OCI-LY3 (cell line): ENCODE results near the gene PPP4R3A.

Source experiments
- H2AFZ ChIP-seq: fragments of 200-600, 300-600 bp; shearing (Covaris generic); 2 replicates; pipeline ENCODE4 v1.6.0; 2014; ENCODE audit warnings: antibody characterized with exemption, low read depth, low read length
- H3K27ac ChIP-seq: fragments of 200-600, 300-600 bp; sonication (generic); 2 replicates; pipeline ENCODE4 v1.5.1; 2014; ENCODE audit warnings: mild to moderate bottlenecking, low read length, moderate library complexity, mixed read lengths
- H3K27me3 ChIP-seq: fragments of 200-600, 300-600 bp; sonication (generic); 2 replicates; pipeline ENCODE4 v1.6.1; 2014; ENCODE audit warnings: low read depth, low read length, mixed read lengths
- H3K36me3 ChIP-seq: fragments of 200-600, 300-600 bp; sonication (generic); replicated peaks from 2 replicates; pipeline ENCODE3; 2014; ENCODE audit warnings: low read depth, low read length, mixed read lengths
- H3K4me1 ChIP-seq: fragments of 300-600, 200-600 bp; sonication (generic); 2 replicates; pipeline ENCODE4 v1.6.1; 2014; ENCODE audit warnings: low read length, mixed read lengths
- H3K4me2 ChIP-seq: fragments of 200-600, 300-600 bp; sonication (generic); 2 replicates; pipeline ENCODE4 v1.6.1; 2014; ENCODE audit warnings: low read length, mixed read lengths
- H3K4me3 ChIP-seq: fragments of 300-600, 200-600 bp; sonication (generic); 2 replicates; pipeline ENCODE4 v1.5.1; 2014; ENCODE audit warnings: antibody characterized with exemption, mild to moderate bottlenecking, low read length, moderate library complexity
- H3K79me2 ChIP-seq: fragments of 300-600, 200-600 bp; shearing (Covaris generic); 2 replicates; pipeline ENCODE4 v1.6.1; 2014; ENCODE audit warnings: mild to moderate bottlenecking, low read length, mixed read lengths
- H3K9ac ChIP-seq: fragments of 300-600, 200-600 bp; shearing (Covaris generic); 2 replicates; pipeline ENCODE4 v1.6.0; 2014; ENCODE audit warnings: mild to moderate bottlenecking, low read length, moderate library complexity
- H3K9me3 ChIP-seq: fragments of 200-600, 300-600 bp; shearing (Covaris generic); 2 replicates; pipeline ENCODE4 v1.6.1; 2014; ENCODE audit warnings: low read length, mixed read lengths; ENCODE audit not compliant: insufficient read depth
- H4K20me1 ChIP-seq: fragments of 200-600, 300-600 bp; sonication (generic); 2 replicates; pipeline ENCODE4 v1.6.1; 2016; ENCODE audit warnings: low read length, mixed read lengths; ENCODE audit not compliant: insufficient read depth
- CTCF ChIP-seq: fragments of 200-600, 300-600 bp; sonication (generic); IDR thresholded peaks from 2 replicates; pipeline ENCODE4 v1.5.1; 2014; ENCODE audit warnings: antibody characterized with exemption, low read length, low read depth
- EZH2phosphoT487 ChIP-seq: fragments of 200-600 bp; shearing (Covaris generic); IDR thresholded peaks from 2 replicates; pipeline ENCODE4 v1.6.1; 2018; ENCODE audit warnings: antibody characterized with exemption, mixed run types, low read depth

Gene PPP4R3A

GRCh38 chr14:91418387-91419043 lies 91.6 kb downstream of the PPP4R3A start:
- H3K27me3 ChIP-seq = no peaks in the 10 kb centered on the region
- peak overlapping the region; percentile 67 for H3K9ac ChIP-seq
- peak overlapping the region; percentile 46 for H3K27ac ChIP-seq
- H3K4me2 ChIP-seq = peak overlapping the region; percentile 73
- peaks cover 20% of the 10 kb centered on the region for H4K20me1 ChIP-seq
- peaks cover 21% of the 10 kb centered on the region for H3K36me3 ChIP-seq
- no peaks in the 10 kb centered on the region for H3K9me3 ChIP-seq
- peak overlapping the region; percentile 52; the same call in 1 of the 2 replicates for H2AFZ ChIP-seq
- peaks cover 39% of the 10 kb centered on the region for H3K79me2 ChIP-seq
- peaks cover 40% of the 10 kb centered on the region for H3K4me1 ChIP-seq
- peak; percentile 98 for TF ChIP-seq CTCF
- no peak for TF ChIP-seq EZH2phosphoT487
- H3K4me3 ChIP-seq = peak overlapping the region; percentile 85

GRCh38 chr14:91417983-91418386 lies 92.1 kb downstream of the PPP4R3A start:
- no peaks in the 10 kb centered on the region for H3K27me3 ChIP-seq
- H2AFZ ChIP-seq = peak overlapping the region; percentile 15; the same call in 1 of the 2 replicates
- peak overlapping the region; percentile 67 for H3K9ac ChIP-seq

GRCh38 chr14:91417120-91417982 lies 92.8 kb downstream of the PPP4R3A start, which contains the start of gene CCDC88C:
Gene CCDC88C (minus strand): TSS chr14:91417820. CDS start chr14:91417690, 130 bp downstream.
- H3K4me2 ChIP-seq = peak within 1 kb of the TSS; percentile 99
- H2AFZ ChIP-seq = peak within 1 kb of the TSS; percentile 15; the same call in 1 of the 2 replicates
- H3K27me3 ChIP-seq = no peaks in the 10 kb centered on the region
- H3K9me3 ChIP-seq = no peaks in the 10 kb centered on the region
- peak within 1 kb of the TSS; percentile 92 for H3K27ac ChIP-seq
- peaks cover 50% of the 10 kb centered on the region for H3K4me1 ChIP-seq
- peaks cover 31% of the 10 kb centered on the region for H4K20me1 ChIP-seq
- H3K4me3 ChIP-seq = peak within 1 kb of the TSS; percentile 85
- TF ChIP-seq EZH2phosphoT487 (no peak), CTCF (peak; percentile 30; the same call in 1 of the 2 replicates)
- H3K79me2 ChIP-seq = peaks cover 50% of the 10 kb centered on the region
- H3K9ac ChIP-seq = peak within 1 kb of the TSS; percentile 90
- peaks cover 31% of the 10 kb centered on the region for H3K36me3 ChIP-seq

More at GRCh38 chr14:91417983-91418386, 92.1 kb downstream of the PPP4R3A start:
- Histone ChIP-seq H3K79me2 (peaks cover 44% of the 10 kb centered on the region), H3K4me2 (peak overlapping the region; percentile 73), H3K36me3 (peaks cover 26% of the 10 kb centered on the region), H4K20me1 (peaks cover 26% of the 10 kb centered on the region), H3K27ac (peak overlapping the region; percentile 46), H3K9me3 (no peaks in the 10 kb centered on the region), H3K4me1 (peaks cover 45% of the 10 kb centered on the region), H3K4me3 (peak overlapping the region; percentile 85)
- TF ChIP-seq EZH2phosphoT487 (no peak), CTCF (no peak)

- Histone ChIP-seq H3K36me3 (peaks cover 31% of the 10 kb centered on the region), H4K20me1 (peaks cover 34% of the 10 kb centered on the region), H2AFZ (no peak overlapping the region), H3K4me3 (peak overlapping the region; percentile 85), H3K79me2 (peaks cover 56% of the 10 kb centered on the region), H3K4me2 (peak overlapping the region; percentile 99), H3K9me3 (no peaks in the 10 kb centered on the region), H3K27ac (peak overlapping the region; percentile 92), H3K4me1 (peaks cover 53% of the 10 kb centered on the region), H3K27me3 (no peaks in the 10 kb centered on the region), H3K9ac (peak overlapping the region; percentile 90)
- TF ChIP-seq CTCF (no peak), EZH2phosphoT487 (no peak)
Observed at GRCh38 chr14:91416744-91417119, 93.4 kb downstream of the PPP4R3A start.
